Astrocyte (in vitro differentiated cells and primary cell): Measurements from ENCODE around the gene MFAP3L. TPM values are rescaled to one million over a fixed set of nuclear protein-coding genes. Genes with fewer than 3 reads are reported as not detected.

Experiments used
- DNase-seq: peaks from one replicate; pipeline ENCODE4 v3.0.0-alpha.2; 2010; ENCODE audit warnings: low read depth
- FAIRE-seq: peaks from 2 replicates; lab custom pipeline; 2011; peaks lifted over from hg19 to GRCh38; lab: Jason Lieb, UNC
- H2AFZ ChIP-seq: 2 replicates; pipeline ENCODE4 v1.6.0; 2012; ENCODE audit warnings: low read depth, low read length, inconsistent platforms
- H3K27ac ChIP-seq: 2 replicates; pipeline ENCODE4 v1.5.1; 2011; ENCODE audit warnings: low read depth, low read length, inconsistent platforms
- H3K27me3 ChIP-seq: 2 replicates; pipeline ENCODE4 v1.6.0; 2011; ENCODE audit warnings: low read length, inconsistent platforms; ENCODE audit not compliant: insufficient read depth
- H3K36me3 ChIP-seq: 2 replicates; pipeline ENCODE4 v1.5.1; 2011; ENCODE audit warnings: low read length, inconsistent platforms; ENCODE audit not compliant: insufficient read depth
- H3K4me1 ChIP-seq: 2 replicates; pipeline ENCODE4 v1.5.1; 2011; ENCODE audit warnings: low read length, inconsistent platforms; ENCODE audit not compliant: insufficient read depth
- H3K4me2 ChIP-seq: 2 replicates; pipeline ENCODE4 v1.6.0; 2012; ENCODE audit warnings: low read length, inconsistent platforms
- H3K4me3 ChIP-seq: 2 replicates; pipeline ENCODE4 v1.5.1; 2011; ENCODE audit warnings: low read depth, mild to moderate bottlenecking, low read length, inconsistent platforms; ENCODE audit not compliant: insufficient read depth
- H3K79me2 ChIP-seq: 2 replicates; pipeline ENCODE4 v1.6.0; 2012; ENCODE audit warnings: mild to moderate bottlenecking, low read length, inconsistent platforms; ENCODE audit not compliant: insufficient read depth
- H3K9ac ChIP-seq: 2 replicates; pipeline ENCODE4 v1.6.0; 2012; ENCODE audit warnings: mild to moderate bottlenecking, low read length, inconsistent platforms
- H3K9me3 ChIP-seq: 2 replicates; pipeline ENCODE4 v1.5.1; 2012; ENCODE audit warnings: low read depth, mild to moderate bottlenecking, low read length, inconsistent platforms; ENCODE audit not compliant: insufficient read depth
- H4K20me1 ChIP-seq: 2 replicates; pipeline ENCODE4 v1.6.0; 2012; ENCODE audit warnings: low read length, inconsistent platforms; ENCODE audit not compliant: insufficient read depth
- H3K27ac Mint-ChIP-seq: one replicate; pipeline ENCODE4 v1.8.0; 2021; ENCODE audit warnings: mild to moderate bottlenecking, mixed read lengths; ENCODE audit not compliant: unreplicated experiment
- H3K27me3 Mint-ChIP-seq: one replicate; pipeline ENCODE4 v1.8.0; 2021; ENCODE audit warnings: low read depth, mixed read lengths; ENCODE audit not compliant: unreplicated experiment
- H3K36me3 Mint-ChIP-seq: one replicate; pipeline ENCODE4 v1.8.0; 2021; ENCODE audit warnings: low read depth, mixed read lengths; ENCODE audit not compliant: unreplicated experiment
- H3K4me1 Mint-ChIP-seq: one replicate; pipeline ENCODE4 v1.8.0; 2021; ENCODE audit warnings: low read depth, mixed read lengths; ENCODE audit not compliant: unreplicated experiment
- H3K4me3 Mint-ChIP-seq: one replicate; pipeline ENCODE4 v1.8.0; 2021; ENCODE audit warnings: mild to moderate bottlenecking, moderate library complexity, mixed read lengths; ENCODE audit not compliant: unreplicated experiment
- H3K9me3 Mint-ChIP-seq: one replicate; pipeline ENCODE4 v1.8.0; 2021; ENCODE audit warnings: mild to moderate bottlenecking, mixed read lengths; ENCODE audit not compliant: unreplicated experiment
- CTCF ChIP-seq: IDR thresholded peaks from 2 replicates; pipeline ENCODE4 v1.5.1; 2011; ENCODE audit warnings: low read depth, mild to moderate bottlenecking, inconsistent platforms, low read length, moderate library complexity; ENCODE audit not compliant: insufficient read depth
- EZH2 ChIP-seq: IDR thresholded peaks from 2 replicates; pipeline ENCODE4 v1.6.1; 2012; ENCODE audit warnings: mild to moderate bottlenecking, low read length, inconsistent platforms; ENCODE audit not compliant: insufficient read depth
- total RNA-seq: library from RNA; stranded (reverse); gene quantifications from 2 replicates; pipeline ENCODE4 v1.2.1, GENCODE V29; 2021

The MFAP3L gene
- total RNA-seq, 1 donor from 2014 or later: 30.2 TPM

- no peaks in the 10 kb centered on the region for H3K36me3 ChIP-seq
- no peaks in the 10 kb centered on the region for H3K9me3 ChIP-seq
- Mint-ChIP-seq H3K9me3 (no peaks in the 10 kb centered on the region), H3K27me3 (no peaks in the 10 kb centered on the region), H3K4me3 (no peak overlapping the region), H3K36me3 (no peaks in the 10 kb centered on the region), H3K27ac (no peak overlapping the region), H3K4me1 (peaks cover 44% of the 10 kb centered on the region)
- no peaks in the 10 kb centered on the region for H3K27me3 ChIP-seq
- H3K4me1 ChIP-seq: peaks cover 12% of the 10 kb centered on the region
- FAIRE-seq (no peak), DNase-seq (no peak)
- no peak overlapping the region for H3K4me2 ChIP-seq
- TF ChIP-seq EZH2 (no peak), CTCF (no peak)
- H3K9ac ChIP-seq: no peak overlapping the region
- H3K4me3 ChIP-seq: no peak overlapping the region
- H2AFZ ChIP-seq: no peak overlapping the region
- H4K20me1 ChIP-seq: peaks cover 3% of the 10 kb centered on the region
- H3K79me2 ChIP-seq: no peaks in the 10 kb centered on the region
- no peak overlapping the region for H3K27ac ChIP-seq
Measured at GRCh38 chr4:170003071-170004070, 22.8 kb downstream of the MFAP3L start.

- Mint-ChIP-seq H3K4me1 (peaks cover 29% of the 10 kb centered on the region), H3K27me3 (no peaks in the 10 kb centered on the region), H3K9me3 (no peaks in the 10 kb centered on the region), H3K4me3 (no peak overlapping the region), H3K27ac (no peak overlapping the region), H3K36me3 (peaks cover 3% of the 10 kb centered on the region)
- FAIRE-seq (no peak), DNase-seq (no peak)
- no peak overlapping the region for H3K4me3 ChIP-seq
- TF ChIP-seq CTCF: no peak
- no peak for TF ChIP-seq EZH2
- H3K9me3 ChIP-seq: no peaks in the 10 kb centered on the region
- H4K20me1 ChIP-seq: no peaks in the 10 kb centered on the region
- no peaks in the 10 kb centered on the region for H3K79me2 ChIP-seq
- H3K27ac ChIP-seq: no peak overlapping the region
- H3K27me3 ChIP-seq: no peaks in the 10 kb centered on the region
- no peaks in the 10 kb centered on the region for H3K36me3 ChIP-seq
- H2AFZ ChIP-seq: no peak overlapping the region
- no peak overlapping the region for H3K4me2 ChIP-seq
- H3K9ac ChIP-seq: no peak overlapping the region
- H3K4me1 ChIP-seq: peaks cover 12% of the 10 kb centered on the region
Measured at GRCh38 chr4:170001745-170002267, 24.4 kb downstream of the MFAP3L start.
